ENCODE data around the gene FAF2. TPM values are rescaled to one million over a fixed set of nuclear protein-coding genes. Genes with fewer than 3 reads are reported as not detected.

Gene FAF2
- total RNA-seq, 1 donor from 2014 or later: 32.3 TPM

GRCh38 chr5:176553260-176554085, 105.3 kb downstream of the FAF2 start:
- no peaks in the 10 kb centered on the region for H3K79me2 ChIP-seq (ENCODE audit: low read depth)
- no peaks in the 10 kb centered on the region for H3F3A ChIP-seq (ENCODE audit: low read depth)
- peaks cover 27% of the 10 kb centered on the region for H3K4me1 Mint-ChIP-seq
- no peak overlapping the region for H3K27ac Mint-ChIP-seq
- no peak overlapping the region for H3K4me2 ChIP-seq
- TF ChIP-seq, protein P1, sequence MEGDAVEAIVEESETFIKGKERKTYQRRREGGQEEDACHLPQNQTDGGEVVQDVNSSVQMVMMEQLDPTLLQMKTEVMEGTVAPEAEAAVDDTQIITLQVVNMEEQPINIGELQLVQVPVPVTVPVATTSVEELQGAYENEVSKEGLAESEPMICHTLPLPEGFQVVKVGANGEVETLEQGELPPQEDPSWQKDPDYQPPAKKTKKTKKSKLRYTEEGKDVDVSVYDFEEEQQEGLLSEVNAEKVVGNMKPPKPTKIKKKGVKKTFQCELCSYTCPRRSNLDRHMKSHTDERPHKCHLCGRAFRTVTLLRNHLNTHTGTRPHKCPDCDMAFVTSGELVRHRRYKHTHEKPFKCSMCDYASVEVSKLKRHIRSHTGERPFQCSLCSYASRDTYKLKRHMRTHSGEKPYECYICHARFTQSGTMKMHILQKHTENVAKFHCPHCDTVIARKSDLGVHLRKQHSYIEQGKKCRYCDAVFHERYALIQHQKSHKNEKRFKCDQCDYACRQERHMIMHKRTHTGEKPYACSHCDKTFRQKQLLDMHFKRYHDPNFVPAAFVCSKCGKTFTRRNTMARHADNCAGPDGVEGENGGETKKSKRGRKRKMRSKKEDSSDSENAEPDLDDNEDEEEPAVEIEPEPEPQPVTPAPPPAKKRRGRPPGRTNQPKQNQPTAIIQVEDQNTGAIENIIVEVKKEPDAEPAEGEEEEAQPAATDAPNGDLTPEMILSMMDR (IDR thresholded peaks at IDR 0.05): no peak
- TF ChIP-seq EZH2 (IDR thresholded peaks at IDR 0.05): no peak
- TF ChIP-seq EZH2phosphoT487 (IDR thresholded peaks at IDR 0.05): no peak
- peak overlapping the region; percentile 20 for H3K4me3 Mint-ChIP-seq
- DNase-seq (ENCODE audit: low spot score): no peak
- no peaks in the 10 kb centered on the region for H3K27me3 ChIP-seq
- peaks cover 5% of the 10 kb centered on the region for H3K4me1 ChIP-seq
- no peak overlapping the region for H3K27ac ChIP-seq
- no peaks in the 10 kb centered on the region for H3K36me3 ChIP-seq
- no peak overlapping the region for H2AFZ ChIP-seq (replicated peaks)
- H3K4me3 ChIP-seq: no peak overlapping the region
- H4K20me1 ChIP-seq (ENCODE audit: low read depth): no peaks in the 10 kb centered on the region
- no peaks in the 10 kb centered on the region for H3K9me3 ChIP-seq (ENCODE audit: low read depth)
- H3K9ac ChIP-seq: no peak overlapping the region
- H3K27me3 Mint-ChIP-seq (ENCODE audit: insufficient read depth, low read depth): peaks cover 14% of the 10 kb centered on the region
- H3K36me3 Mint-ChIP-seq: no peaks in the 10 kb centered on the region
- no peaks in the 10 kb centered on the region for H3K9me3 Mint-ChIP-seq

GRCh38 chr5:176557846-176558245, 109.7 kb downstream of the FAF2 start:
- no peak overlapping the region for H3K9ac ChIP-seq
- no peaks in the 10 kb centered on the region for H3K9me3 ChIP-seq (ENCODE audit: low read depth)
- Mint-ChIP-seq H3K9me3 (no peaks in the 10 kb centered on the region), H3K27me3 (ENCODE audit: insufficient read depth, low read depth) (peaks cover 17% of the 10 kb centered on the region), H3K4me1 (peaks cover 19% of the 10 kb centered on the region), H3K27ac (no peak overlapping the region), H3K36me3 (no peaks in the 10 kb centered on the region), H3K4me3 (no peak overlapping the region)
- H3K4me2 ChIP-seq: no peak overlapping the region
- TF ChIP-seq EZH2 (IDR thresholded peaks at IDR 0.05): no peak
- TF ChIP-seq, protein P1 (IDR thresholded peaks at IDR 0.05): no peak
- no peaks in the 10 kb centered on the region for H3F3A ChIP-seq (ENCODE audit: low read depth)
- no peaks in the 10 kb centered on the region for H3K27me3 ChIP-seq
- H3K4me1 ChIP-seq: peaks cover 5% of the 10 kb centered on the region
- no peaks in the 10 kb centered on the region for H3K36me3 ChIP-seq
- H2AFZ ChIP-seq (replicated peaks): no peak overlapping the region
- H4K20me1 ChIP-seq (ENCODE audit: low read depth): no peaks in the 10 kb centered on the region
- DNase-seq (ENCODE audit: low spot score): no peak
- no peak overlapping the region for H3K4me3 ChIP-seq
- H3K27ac ChIP-seq: no peak overlapping the region
- no peaks in the 10 kb centered on the region for H3K79me2 ChIP-seq (ENCODE audit: low read depth)

Small RNAs within 50 kb of the gene (small RNA-seq; reads per million reads assigned to genes)
- gene AC010297.1 (not detected), gene RF00019 (not detected), gene RN7SL684P (not detected)

Other genes with a start within 250 kb of the FAF2 start
- gene SIMC1, start 210.0 kb upstream of the FAF2 start, total RNA-seq (ENCODE audit: low replicate concordance): 10.9 and 15.7 TPM in 2 replicates
- 116 and 126 TPM in 2 replicates for gene KIAA1191, start 86.6 kb upstream of the FAF2 start, total RNA-seq (ENCODE audit: low replicate concordance)
- 9.1 and 16.6 TPM in 2 replicates for gene ARL10, start 82.9 kb upstream of the FAF2 start, total RNA-seq (ENCODE audit: low replicate concordance)
- 10.3 and 14.5 TPM in 2 replicates for gene NOP16, start 59.8 kb upstream of the FAF2 start, total RNA-seq (ENCODE audit: low replicate concordance)
- gene HIGD2A, start 59.6 kb upstream of the FAF2 start, total RNA-seq (ENCODE audit: low replicate concordance): 40.1 and 65.6 TPM in 2 replicates
- gene CLTB, start 31.8 kb upstream of the FAF2 start, total RNA-seq (ENCODE audit: low replicate concordance): 12.6 and 29.2 TPM in 2 replicates
- 11.7 and 38.7 TPM in 2 replicates for gene RNF44, start 89.0 kb downstream of the FAF2 start, total RNA-seq (ENCODE audit: low replicate concordance)
- not detected in 2 replicates for gene CDHR2, start 101.0 kb downstream of the FAF2 start, total RNA-seq (ENCODE audit: low replicate concordance)
- 0.67 and 3.7 TPM in 2 replicates for gene GPRIN1, start 161.8 kb downstream of the FAF2 start, total RNA-seq (ENCODE audit: low replicate concordance)
- gene SNCB, start 182.1 kb downstream of the FAF2 start, total RNA-seq (ENCODE audit: low replicate concordance): 1.1 TPM in 1 of 2 replicates, not detected in the other
- 0.06 and 0.68 TPM in 2 replicates for gene EIF4E1B, start 182.3 kb downstream of the FAF2 start, total RNA-seq (ENCODE audit: low replicate concordance)
- 25.9 and 51.7 TPM in 2 replicates for gene TSPAN17, start 199.1 kb downstream of the FAF2 start, total RNA-seq (ENCODE audit: low replicate concordance)

Data from neural progenitor cell (in vitro differentiated cells).